T-helper 9 cell (primary cell): ENCODE measurements around the gene UNC13C.
"Not testable (repeated sequence)": the region's sequence is repeated elsewhere in the genome, so short reads cannot be mapped to it uniquely, and the experiment has no call there.

Experiments
- DNase-seq: peaks from one replicate; pipeline ENCODE4 v3.0.0-alpha.2; 2020

Gene UNC13C

DNA sequence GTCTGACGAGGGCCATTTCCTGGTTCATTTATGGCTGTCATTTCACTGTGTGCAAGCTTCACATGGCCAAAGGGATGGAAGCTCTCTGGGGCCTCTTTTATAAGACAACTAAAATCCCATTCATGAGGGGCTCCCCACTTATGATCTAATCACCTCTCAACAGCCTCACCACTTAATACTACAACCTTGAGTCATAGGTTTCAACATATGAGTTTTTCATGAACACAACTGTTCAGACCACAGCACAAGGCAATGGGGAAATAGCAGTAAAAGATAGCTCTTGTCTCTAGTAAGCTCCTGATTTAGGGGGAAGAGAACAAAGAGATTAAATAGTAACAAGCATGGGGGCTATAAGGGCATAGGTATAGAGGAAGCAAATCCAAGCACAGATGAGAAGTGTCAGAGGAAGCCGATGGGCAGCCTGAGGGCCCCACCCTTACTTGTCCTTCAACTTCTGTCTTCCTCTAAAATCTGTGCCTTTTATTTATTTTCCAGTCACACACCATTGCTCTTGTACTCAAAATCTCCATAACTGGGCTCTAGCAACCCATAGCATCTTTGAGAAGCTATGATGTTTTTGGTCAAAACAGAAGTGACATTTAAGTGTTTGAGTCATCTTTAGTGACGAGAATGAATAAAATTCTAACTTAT is 329.1 kb downstream of the UNC13C start:
- no peak for DNase-seq

GRCh38 chr15:54307926-54308325 is 329.7 kb downstream of the UNC13C start:
- no peak for DNase-seq

DNA sequence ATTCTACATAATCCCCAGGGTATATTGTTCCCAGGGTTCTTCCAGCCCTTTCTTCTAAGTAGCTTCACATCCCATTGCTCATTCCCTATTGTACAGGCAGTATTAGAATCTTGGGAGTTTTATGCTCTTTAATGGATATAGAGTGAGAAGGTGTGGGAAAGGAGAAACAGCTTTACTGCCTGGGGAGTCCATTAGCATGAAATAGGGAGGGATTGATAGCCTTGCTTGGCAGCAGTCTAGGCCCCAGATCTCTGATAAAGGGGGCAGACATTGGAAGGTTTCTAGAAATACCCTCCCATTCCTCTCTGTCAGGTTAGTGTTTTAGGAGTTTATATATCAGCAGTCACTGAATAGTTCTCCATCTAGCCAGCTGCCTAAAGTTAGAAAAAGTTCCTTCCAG is 334.3 kb downstream of the UNC13C start:
- DNase-seq = no peak

- DNase-seq = no peak
Measured at GRCh38 chr15:54321426-54321825, 343.2 kb downstream of the UNC13C start.

GRCh38 chr15:54322341-54322740 is 344.1 kb downstream of the UNC13C start:
- no peak for DNase-seq

GRCh38 chr15:54345301-54345700 is 367.1 kb downstream of the UNC13C start:
- DNase-seq = no peak

DNA sequence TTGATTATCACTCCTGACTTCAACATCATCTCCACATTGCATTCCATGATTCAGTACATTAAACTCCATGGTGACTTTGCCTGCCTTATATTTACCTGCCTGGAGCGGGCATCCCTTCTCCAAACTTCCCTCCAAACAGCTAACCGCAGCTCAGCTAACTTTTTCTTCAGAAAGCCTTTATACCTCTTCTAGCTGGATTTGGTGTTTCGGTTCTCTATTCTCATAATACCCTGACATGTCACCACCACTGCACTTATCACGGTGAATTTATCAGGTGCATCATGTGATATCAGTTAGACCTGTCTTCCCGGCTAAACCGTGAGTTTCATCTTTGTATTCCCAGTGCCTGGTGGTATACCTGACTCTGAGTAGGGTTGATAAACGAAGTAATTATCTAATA is 367.6 kb downstream of the UNC13C start:
- no peak for DNase-seq

DNA sequence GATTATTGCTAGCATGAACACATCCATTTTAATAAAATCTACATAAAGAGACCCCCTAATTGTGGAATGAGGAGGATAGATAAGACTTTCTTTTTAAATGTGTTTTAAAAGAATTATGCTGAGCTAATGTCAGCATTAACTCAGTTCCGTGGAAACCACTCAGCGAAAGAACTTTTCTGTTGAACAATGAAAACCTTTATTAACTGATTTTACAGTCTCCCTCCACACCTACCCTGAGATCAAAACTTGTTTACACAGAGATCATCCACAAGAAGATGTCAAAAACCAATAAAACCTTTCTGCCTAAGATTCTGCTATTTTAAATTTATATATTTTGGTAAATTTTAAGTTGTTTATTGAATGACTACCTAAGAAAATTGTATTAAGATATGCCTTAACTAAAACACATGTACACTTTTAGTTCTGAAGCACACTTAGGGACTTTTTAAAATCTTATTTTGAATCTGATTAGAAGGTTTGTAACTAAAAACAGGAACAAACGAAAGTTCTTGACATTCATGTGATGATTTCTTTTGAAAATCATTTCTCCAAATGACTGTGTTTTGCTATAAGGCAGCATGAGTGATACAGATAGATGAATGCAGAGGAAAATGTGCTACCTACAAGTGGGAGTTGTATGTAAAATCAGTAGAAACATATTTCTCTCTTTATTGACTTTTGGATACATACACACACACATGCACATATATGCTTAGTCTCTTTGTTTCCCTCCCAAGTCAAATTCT is 369.0 kb downstream of the UNC13C start:
- DNase-seq = no peak

DNA sequence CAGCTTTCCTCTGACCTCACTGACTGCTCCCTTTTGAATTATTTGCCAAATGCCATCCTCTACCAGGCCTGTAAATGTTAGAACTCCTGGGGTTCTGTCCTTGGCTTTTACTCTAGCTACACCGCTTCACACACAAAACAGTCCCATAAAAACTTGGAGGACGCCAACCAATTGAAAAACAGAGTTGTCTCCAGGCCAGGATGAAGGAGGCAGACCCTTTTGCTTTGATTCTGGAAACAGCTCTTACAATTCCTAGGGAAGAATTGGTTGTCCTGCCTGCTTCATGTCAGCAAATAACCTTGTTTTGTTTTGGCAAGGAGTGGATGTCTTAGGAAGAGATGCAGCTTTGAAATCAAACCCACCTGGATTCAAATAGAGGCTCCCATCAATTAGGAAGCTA is 375.5 kb downstream of the UNC13C start:
- DNase-seq = no peak

DNA sequence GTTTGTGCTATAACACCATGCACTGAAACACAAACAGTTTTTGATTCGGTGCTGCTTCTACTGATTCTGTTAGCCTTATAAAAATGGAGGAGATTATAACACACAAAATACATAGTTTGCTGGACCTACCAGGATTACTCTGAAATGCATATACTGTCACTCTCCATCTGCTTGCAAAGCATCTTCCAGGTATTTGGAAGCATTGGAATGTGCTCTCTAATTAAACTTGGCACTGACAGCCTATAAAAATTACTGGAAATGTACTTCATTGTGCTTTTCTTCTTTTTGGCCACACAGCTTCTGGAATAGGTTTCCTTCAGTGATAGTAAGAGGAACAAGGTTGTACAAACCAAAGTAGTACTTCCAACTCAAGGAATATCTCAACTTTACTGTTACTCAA is 376.1 kb downstream of the UNC13C start:
- DNase-seq = no peak

DNA sequence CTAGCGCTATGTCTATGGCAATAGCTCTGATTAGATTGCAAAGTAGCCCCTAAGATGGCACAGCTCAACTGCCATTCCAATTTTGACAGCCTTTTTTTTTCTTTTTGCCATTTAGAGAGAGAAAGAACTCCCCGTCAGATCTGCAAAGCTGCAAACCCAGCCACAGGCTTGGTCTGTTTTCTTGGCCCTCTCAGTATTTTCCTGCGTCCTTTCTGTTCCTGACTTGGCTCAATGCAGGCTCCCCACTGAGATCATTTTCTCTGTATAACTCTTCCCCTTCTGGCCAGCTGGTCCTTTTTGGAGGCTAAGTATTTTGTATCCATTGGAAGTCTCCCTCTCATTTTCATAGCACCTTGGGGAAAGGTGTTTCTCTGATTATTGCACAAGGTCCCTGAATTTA is 386.7 kb downstream of the UNC13C start:
- no peak for DNase-seq

- no peak for DNase-seq
Measured at GRCh38 chr15:54373332-54373731, 395.1 kb downstream of the UNC13C start.

- no peak for DNase-seq
Measured at GRCh38 chr15:54374184-54374952, 396.1 kb downstream of the UNC13C start.

DNA sequence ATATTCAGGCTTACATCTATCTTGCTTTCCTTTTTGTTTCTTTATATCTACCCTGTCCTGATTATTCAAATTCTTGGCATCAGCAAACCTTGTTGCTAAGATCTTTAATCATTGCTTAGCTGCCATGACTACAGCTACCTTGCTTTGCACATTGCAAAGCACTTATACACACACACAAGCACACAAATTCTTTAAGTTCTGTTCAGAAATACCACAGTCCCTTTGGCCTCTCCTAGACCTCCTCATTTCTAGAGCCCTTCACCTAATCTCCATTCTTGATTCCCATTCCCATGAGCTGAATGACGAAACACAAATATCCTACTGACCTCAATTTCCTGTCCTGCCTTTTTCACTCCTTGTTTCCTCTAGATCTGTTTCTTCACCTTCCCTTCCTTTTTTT is 409.6 kb downstream of the UNC13C start:
- DNase-seq = no peak

DNA sequence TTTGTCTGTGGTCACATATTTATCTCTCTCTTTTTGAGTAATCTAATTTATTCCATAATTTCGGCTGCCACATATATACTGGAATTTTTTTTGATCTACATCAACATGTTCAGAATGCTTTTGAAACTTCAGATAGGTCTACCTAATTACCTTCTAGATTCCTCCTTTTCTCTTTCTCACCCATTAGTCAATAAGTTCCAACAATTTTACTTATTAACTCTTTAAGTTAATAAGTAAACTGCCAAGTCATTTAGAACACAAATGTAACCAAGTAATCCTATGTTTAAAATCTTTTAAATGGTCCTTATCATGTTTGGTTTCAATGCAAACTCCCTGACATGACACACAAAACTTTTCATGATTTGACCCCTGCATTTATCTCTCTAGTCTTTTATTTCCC is 410.5 kb downstream of the UNC13C start:
- DNase-seq = no peak

GRCh38 chr15:54410481-54410880 is 432.2 kb downstream of the UNC13C start:
- no peak for DNase-seq

DNA sequence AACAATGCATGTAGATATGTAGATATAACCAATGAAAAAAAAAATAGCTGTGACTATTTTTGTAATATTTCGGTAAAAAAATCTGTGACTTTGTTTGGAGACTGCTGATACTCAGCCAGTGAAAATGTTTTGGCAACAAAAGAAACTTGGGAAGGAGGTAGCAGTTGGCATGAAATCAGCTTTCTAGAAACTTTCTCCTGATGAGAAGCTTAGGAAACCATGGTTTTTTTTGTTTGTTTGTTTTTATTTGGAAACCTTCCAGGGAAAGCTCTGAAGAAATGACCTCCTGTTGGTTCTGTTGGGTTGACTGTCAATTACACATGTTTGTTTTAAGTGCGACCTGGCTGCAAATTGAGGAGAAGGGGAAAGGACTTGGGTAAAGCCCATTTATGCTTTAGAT is 445.9 kb downstream of the UNC13C start:
- no peak for DNase-seq

DNA sequence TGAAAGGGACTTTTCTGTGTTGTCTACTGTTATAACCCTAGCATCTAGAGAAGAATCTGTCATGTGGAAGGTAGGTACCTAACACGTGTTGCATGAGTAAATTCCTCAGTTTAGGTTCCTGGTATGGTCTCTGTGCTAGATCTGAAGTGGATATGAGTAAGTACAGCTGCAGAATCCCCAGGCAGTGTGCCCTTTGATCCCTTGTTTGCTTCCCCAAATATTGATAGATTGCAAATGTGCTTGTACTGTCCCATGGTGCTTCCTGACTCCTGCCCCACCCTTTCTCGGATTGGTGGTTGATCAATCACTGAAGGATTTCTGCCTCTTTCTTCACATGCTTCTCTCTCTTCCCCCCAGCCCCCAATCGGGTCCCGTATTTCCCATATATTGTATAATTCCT is 450.4 kb downstream of the UNC13C start:
- DNase-seq = no peak

- not testable (repeated sequence) for DNase-seq
Measured at GRCh38 chr15:54450288-54450687, 472.0 kb downstream of the UNC13C start.

GRCh38 chr15:54456413-54456812 is 478.2 kb downstream of the UNC13C start:
- DNase-seq = no peak

GRCh38 chr15:54462511-54462913 is 484.3 kb downstream of the UNC13C start:
- no peak for DNase-seq

DNA sequence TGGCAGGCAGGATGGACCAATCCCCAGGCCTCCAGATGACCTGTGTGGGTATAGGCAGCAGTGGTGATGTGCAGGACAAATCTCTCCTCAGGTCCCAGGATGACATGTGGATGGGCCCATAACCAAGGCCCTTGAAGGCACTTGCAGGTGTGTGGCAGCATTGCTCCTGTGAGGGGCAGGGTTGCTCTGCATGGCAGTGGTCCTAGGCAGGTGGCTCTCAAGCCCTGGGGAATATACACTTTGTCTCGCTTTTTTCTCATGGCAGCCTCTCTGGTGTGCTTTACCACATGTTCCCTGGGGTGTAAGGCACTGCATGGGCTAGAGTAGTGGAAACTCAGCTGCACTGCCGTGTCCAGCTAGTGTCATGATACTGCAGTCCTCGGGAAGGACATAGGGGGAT is 503.6 kb downstream of the UNC13C start:
- DNase-seq = no peak

GRCh38 chr15:54482251-54482650 is 504.0 kb downstream of the UNC13C start:
- no peak for DNase-seq

- no peak for DNase-seq
Measured at GRCh38 chr15:54500330-54500729, 522.1 kb downstream of the UNC13C start.
